Stimulated activated memory B cell treated with anti-CD40 and anti-IgM and Interleukin-4, amounts not matched to agents 10 μg/mL and 1 μg/mL and 100 μg/mL, for 72 hours (primary cell): ENCODE measurements around the gene JARID2.

Experiments used
- ATAC-seq: fragments of 150-1000 bp; cut with Tn5 transposase; 2 replicates; pipeline ENCODE4 v1.10.0; 2021
- H3K27ac Mint-ChIP-seq: one replicate; pipeline ENCODE4 v1.8.0; 2022; ENCODE audit warnings: mild to moderate bottlenecking, mixed read lengths
- H3K27me3 Mint-ChIP-seq: one replicate; pipeline ENCODE4 v1.8.0; 2022; ENCODE audit warnings: mixed read lengths
- H3K36me3 Mint-ChIP-seq: one replicate; pipeline ENCODE4 v1.8.0; 2022; ENCODE audit warnings: mixed read lengths
- H3K4me1 Mint-ChIP-seq: one replicate; pipeline ENCODE4 v1.8.0; 2022; ENCODE audit warnings: mixed read lengths
- H3K4me3 Mint-ChIP-seq: one replicate; pipeline ENCODE4 v1.8.0; 2022; ENCODE audit warnings: mild to moderate bottlenecking, moderate library complexity, mixed read lengths
- H3K9me3 Mint-ChIP-seq: one replicate; pipeline ENCODE4 v1.8.0; 2022; ENCODE audit warnings: mixed read lengths

The JARID2 gene

GRCh38 chr6:15475261-15475660, 229.4 kb downstream of the JARID2 start:
- H3K4me1 Mint-ChIP-seq = peaks cover 36% of the 10 kb centered on the region

GRCh38 chr6:15475872-15476271, 230.0 kb downstream of the JARID2 start:
- H3K4me3 Mint-ChIP-seq = no peak overlapping the region
- H3K27me3 Mint-ChIP-seq = no peaks in the 10 kb centered on the region
- no peak for ATAC-seq
- no peak overlapping the region for H3K27ac Mint-ChIP-seq
- no peaks in the 10 kb centered on the region for H3K9me3 Mint-ChIP-seq
- H3K36me3 Mint-ChIP-seq = peaks cover 33% of the 10 kb centered on the region
- H3K4me1 Mint-ChIP-seq = peaks cover 38% of the 10 kb centered on the region

More at GRCh38 chr6:15475261-15475660, 229.4 kb downstream of the JARID2 start:
- Mint-ChIP-seq H3K27ac (no peak overlapping the region), H3K9me3 (no peaks in the 10 kb centered on the region), H3K4me3 (no peak overlapping the region), H3K27me3 (no peaks in the 10 kb centered on the region), H3K36me3 (peaks cover 33% of the 10 kb centered on the region)
- ATAC-seq = no peak

- no peak overlapping the region for H3K27ac Mint-ChIP-seq
- no peaks in the 10 kb centered on the region for H3K27me3 Mint-ChIP-seq
- H3K9me3 Mint-ChIP-seq = no peaks in the 10 kb centered on the region
- no peak overlapping the region for H3K4me3 Mint-ChIP-seq
- H3K4me1 Mint-ChIP-seq = peaks cover 46% of the 10 kb centered on the region
- no peak for ATAC-seq
- peaks cover 40% of the 10 kb centered on the region for H3K36me3 Mint-ChIP-seq
Observed at GRCh38 chr6:15476631-15477380, 230.9 kb downstream of the JARID2 start.

GRCh38 chr6:15477746-15478145, 231.9 kb downstream of the JARID2 start:
- H3K4me1 Mint-ChIP-seq = peaks cover 42% of the 10 kb centered on the region
- H3K9me3 Mint-ChIP-seq = no peaks in the 10 kb centered on the region
- ATAC-seq = no peak
- H3K27ac Mint-ChIP-seq = no peak overlapping the region
- H3K27me3 Mint-ChIP-seq = no peaks in the 10 kb centered on the region
- H3K36me3 Mint-ChIP-seq = peaks cover 34% of the 10 kb centered on the region
- no peak overlapping the region for H3K4me3 Mint-ChIP-seq

GRCh38 chr6:15479761-15480160, 233.9 kb downstream of the JARID2 start:
- Mint-ChIP-seq H3K27ac (no peak overlapping the region), H3K27me3 (no peaks in the 10 kb centered on the region), H3K4me1 (peaks cover 41% of the 10 kb centered on the region), H3K36me3 (peaks cover 26% of the 10 kb centered on the region), H3K9me3 (no peaks in the 10 kb centered on the region), H3K4me3 (no peak overlapping the region)
- ATAC-seq = no peak

GRCh38 chr6:15480525-15480924, 234.7 kb downstream of the JARID2 start:
- no peak overlapping the region for H3K27ac Mint-ChIP-seq
- H3K36me3 Mint-ChIP-seq = peaks cover 18% of the 10 kb centered on the region
- H3K4me3 Mint-ChIP-seq = no peak overlapping the region
- H3K27me3 Mint-ChIP-seq = no peaks in the 10 kb centered on the region
- H3K4me1 Mint-ChIP-seq = peaks cover 39% of the 10 kb centered on the region
- no peaks in the 10 kb centered on the region for H3K9me3 Mint-ChIP-seq
- no peak for ATAC-seq

GRCh38 chr6:15481390-15482291, 235.8 kb downstream of the JARID2 start:
- no peak for ATAC-seq
- Mint-ChIP-seq H3K9me3 (no peaks in the 10 kb centered on the region), H3K36me3 (peaks cover 13% of the 10 kb centered on the region), H3K27me3 (no peaks in the 10 kb centered on the region), H3K27ac (no peak overlapping the region), H3K4me1 (peaks cover 44% of the 10 kb centered on the region), H3K4me3 (no peak overlapping the region)

- Mint-ChIP-seq H3K27me3 (no peaks in the 10 kb centered on the region), H3K9me3 (no peaks in the 10 kb centered on the region), H3K27ac (no peak overlapping the region), H3K36me3 (peaks cover 24% of the 10 kb centered on the region), H3K4me1 (peaks cover 39% of the 10 kb centered on the region), H3K4me3 (no peak overlapping the region)
- no peak for ATAC-seq
Observed at GRCh38 chr6:15483060-15483459, 237.2 kb downstream of the JARID2 start.

- no peak overlapping the region for H3K27ac Mint-ChIP-seq
- ATAC-seq = no peak
- no peaks in the 10 kb centered on the region for H3K27me3 Mint-ChIP-seq
- peaks cover 36% of the 10 kb centered on the region for H3K4me1 Mint-ChIP-seq
- no peaks in the 10 kb centered on the region for H3K9me3 Mint-ChIP-seq
- no peak overlapping the region for H3K4me3 Mint-ChIP-seq
- peaks cover 31% of the 10 kb centered on the region for H3K36me3 Mint-ChIP-seq
Observed at GRCh38 chr6:15484140-15484539, 238.3 kb downstream of the JARID2 start.

- H3K4me1 Mint-ChIP-seq = peaks cover 41% of the 10 kb centered on the region
Observed at GRCh38 chr6:15484821-15485220, 239.0 kb downstream of the JARID2 start.

GRCh38 chr6:15485936-15486335, 240.1 kb downstream of the JARID2 start:
- Mint-ChIP-seq H3K36me3 (peaks cover 38% of the 10 kb centered on the region), H3K27ac (no peak overlapping the region), H3K9me3 (no peaks in the 10 kb centered on the region), H3K4me3 (no peak overlapping the region), H3K4me1 (peaks cover 46% of the 10 kb centered on the region), H3K27me3 (no peaks in the 10 kb centered on the region)
- ATAC-seq = no peak

More at GRCh38 chr6:15484821-15485220, 239.0 kb downstream of the JARID2 start:
- Mint-ChIP-seq H3K36me3 (peaks cover 34% of the 10 kb centered on the region), H3K27me3 (no peaks in the 10 kb centered on the region), H3K9me3 (no peaks in the 10 kb centered on the region), H3K27ac (no peak overlapping the region), H3K4me3 (no peak overlapping the region)
- ATAC-seq = no peak

GRCh38 chr6:15487262-15487661, 241.4 kb downstream of the JARID2 start:
- Mint-ChIP-seq H3K36me3 (peaks cover 31% of the 10 kb centered on the region), H3K4me1 (peaks cover 49% of the 10 kb centered on the region), H3K9me3 (no peaks in the 10 kb centered on the region), H3K27me3 (no peaks in the 10 kb centered on the region), H3K27ac (peak overlapping the region; percentile 47), H3K4me3 (no peak overlapping the region)
- ATAC-seq = no peak

- no peak for ATAC-seq
- H3K4me3 Mint-ChIP-seq = no peak overlapping the region
- peaks cover 55% of the 10 kb centered on the region for H3K4me1 Mint-ChIP-seq
- H3K36me3 Mint-ChIP-seq = peaks cover 37% of the 10 kb centered on the region
- H3K27ac Mint-ChIP-seq = peak overlapping the region; percentile 72
- H3K27me3 Mint-ChIP-seq = no peaks in the 10 kb centered on the region
- H3K9me3 Mint-ChIP-seq = no peaks in the 10 kb centered on the region
Observed at GRCh38 chr6:15489261-15489962, 243.5 kb downstream of the JARID2 start.

GRCh38 chr6:15490242-15491100, 244.6 kb downstream of the JARID2 start:
- Mint-ChIP-seq H3K36me3 (peaks cover 43% of the 10 kb centered on the region), H3K27ac (peak overlapping the region; percentile 72), H3K27me3 (no peaks in the 10 kb centered on the region), H3K4me3 (no peak overlapping the region), H3K4me1 (peaks cover 50% of the 10 kb centered on the region), H3K9me3 (no peaks in the 10 kb centered on the region)
- peak; percentile 72 for ATAC-seq
